Left ventricle myocardium inferior (tissue), 1 donor: Measurements from ENCODE around the gene GCK. TPM values are rescaled to one million over a fixed set of nuclear protein-coding genes. Genes with fewer than 3 reads are reported as not detected.
A peak's percentile ranks its signal among the peaks of the same experiment; 100 is the strongest.
"Not testable (repeated sequence)": the region's sequence is repeated elsewhere in the genome, so short reads cannot be mapped to it uniquely, and the experiment has no call there.

ENCODE experiments used
- DNase-seq: peaks from one replicate; pipeline ENCODE4 v3.0.0-alpha.2; 2020
- H3K27ac ChIP-seq: fragments of 200-600 bp; replicated peaks from 2 replicates; pipeline ENCODE4 v1.8.0; 2021
- H3K27me3 ChIP-seq: fragments of 200-600 bp; 2 replicates; pipeline ENCODE4 v1.8.0; 2021; ENCODE audit warnings: low read depth
- H3K36me3 ChIP-seq: fragments of 200-600 bp; 2 replicates; pipeline ENCODE4 v1.8.0; 2021
- H3K4me1 ChIP-seq: fragments of 200-600 bp; 2 replicates; pipeline ENCODE4 v1.8.0; 2021
- H3K4me3 ChIP-seq: fragments of 200-600 bp; 2 replicates; pipeline ENCODE4 v1.8.0; 2021; ENCODE audit warnings: mild to moderate bottlenecking, moderate library complexity
- H3K9me3 ChIP-seq: fragments of 200-600 bp; replicated peaks from 2 replicates; pipeline ENCODE4 v1.8.0; 2021
- CTCF ChIP-seq: fragments of 200-600 bp; IDR thresholded peaks from 2 replicates; pipeline ENCODE4 v1.8.0; 2021; ENCODE audit warnings: antibody characterized with exemption, mild to moderate bottlenecking, borderline replicate concordance
- intact Hi-C: fragments of 100-400 bp; cut with micrococcal nuclease; formaldehyde crosslinking; loops from one replicate; pipeline ENCODE4 v1.11.0; 2022
- total RNA-seq: library from RNA; stranded (reverse); fragmentation: NEBNext Ultra II Directional; extraction: Animal tissue kit (Norgen Biotek cat#: 25700); gene quantifications from one replicate; pipeline ENCODE4 v1.2.1, GENCODE V29; 2021
- donor health status: DM: no; HTN: yes; CAD: no; lungs with severe emphysema.

The GCK gene
- total RNA-seq, 1 donor from 2014 or later = 0.49 TPM

- TF ChIP-seq CTCF = no peak
- Histone ChIP-seq H3K4me3 (no peak overlapping the region), H3K4me1 (peaks cover 65% of the 10 kb centered on the region), H3K36me3 (no peaks in the 10 kb centered on the region), H3K9me3 (peaks cover 6% of the 10 kb centered on the region), H3K27ac (peak overlapping the region; percentile 91), H3K27me3 (no peaks in the 10 kb centered on the region)
- peak; percentile 62 for DNase-seq
- intact Hi-C loops = no loop called here
Measured at GRCh38 chr7:44132039-44132438, 57.2 kb downstream of the GCK start.

GRCh38 chr7:44131173-44132029 is 57.8 kb downstream of the GCK start:
- DNase-seq = peak; percentile 20
- Histone ChIP-seq H3K4me3 (no peak overlapping the region), H3K9me3 (peaks cover 10% of the 10 kb centered on the region), H3K4me1 (peaks cover 65% of the 10 kb centered on the region), H3K27me3 (no peaks in the 10 kb centered on the region), H3K36me3 (no peaks in the 10 kb centered on the region), H3K27ac (peak overlapping the region; percentile 91)
- peak; percentile 56 for TF ChIP-seq CTCF
- intact Hi-C loops = no loop called here

GRCh38 chr7:44128721-44129582 is 60.3 kb downstream of the GCK start:
- TF ChIP-seq CTCF = no peak
- peaks cover 10% of the 10 kb centered on the region for H3K9me3 ChIP-seq
- H3K36me3 ChIP-seq = no peaks in the 10 kb centered on the region
- intact Hi-C loops = no loop called here
- H3K4me3 ChIP-seq = no peak overlapping the region
- no peaks in the 10 kb centered on the region for H3K27me3 ChIP-seq
- H3K27ac ChIP-seq = peak overlapping the region; percentile 91
- DNase-seq = no peak
- peaks cover 48% of the 10 kb centered on the region for H3K4me1 ChIP-seq

GRCh38 chr7:44127161-44127560 is 62.1 kb downstream of the GCK start:
- H3K36me3 ChIP-seq = no peaks in the 10 kb centered on the region
- no peak for DNase-seq
- H3K27me3 ChIP-seq = no peaks in the 10 kb centered on the region
- no peak overlapping the region for H3K4me3 ChIP-seq
- no peak for TF ChIP-seq CTCF
- intact Hi-C loops = no loop called here
- peaks cover 45% of the 10 kb centered on the region for H3K4me1 ChIP-seq
- H3K27ac ChIP-seq = no peak overlapping the region
- H3K9me3 ChIP-seq = peaks cover 10% of the 10 kb centered on the region

- H3K27me3 ChIP-seq, H3K36me3 ChIP-seq, intact Hi-C loops, DNase-seq, H3K4me3 ChIP-seq, H3K9me3 ChIP-seq, H3K27ac ChIP-seq: not testable (repeated sequence)
- H3K4me1 ChIP-seq = peaks cover 47% of the 10 kb centered on the region
Measured at GRCh38 chr7:44126574-44126973, 62.7 kb downstream of the GCK start.
